Ascending aorta (tissue), 2 donors: ENCODE results near the gene MAPK1IP1L. TPM values are rescaled to one million over a fixed set of nuclear protein-coding genes. Genes with fewer than 3 reads are reported as not detected.

Experiments used
- DNase-seq, 2 donors: peaks; one replicate each; pipeline ENCODE4 v3.0.0-alpha.2; 2019; ENCODE audit warnings: low spot score in 2 of 2
- H3K27ac ChIP-seq, 2 donors: fragments of 200-600 bp; sonication (generic); one replicate each; pipeline ENCODE4 v1.5.1; 2016 to 2017; ENCODE audit warnings: mild to moderate bottlenecking in 1 of 2
- H3K27me3 ChIP-seq: fragments of 200-600 bp; sonication (generic); one replicate; pipeline ENCODE4 v1.5.1; 2017
- H3K36me3 ChIP-seq, 2 donors: fragments of 200-600 bp; sonication (generic); one replicate each; pipeline ENCODE4 v1.5.1; 2016
- H3K4me1 ChIP-seq, 2 donors: fragments of 200-600 bp; sonication (generic); one replicate each; pipeline ENCODE4 v1.5.1; 2016 to 2017; ENCODE audit warnings: mild to moderate bottlenecking in 1 of 2
- H3K4me3 ChIP-seq, 2 donors: fragments of 200-600 bp; sonication (generic); one replicate each; pipeline ENCODE4 v1.5.1; 2016 to 2017; ENCODE audit warnings: mild to moderate bottlenecking in 1 of 2
- H3K9me3 ChIP-seq, 2 donors: fragments of 200-600 bp; sonication (generic); one replicate each; pipeline ENCODE4 v1.5.1; 2016
- CTCF ChIP-seq, 3 experiments: fragments of 200-600 bp in 2 of 3; fragments of 450-650 bp in 1 of 3; sonication (generic) in 2 of 3; IDR thresholded peaks; one replicate each; pipeline ENCODE4 v1.5.1; 2016 to 2019; ENCODE audit warnings: antibody characterized with exemption in 3 of 3, mild to moderate bottlenecking in 1 of 3, moderate library complexity in 1 of 3
- intact Hi-C: fragments of 100-400 bp; cut with DNase I; formaldehyde crosslinking; loops from one replicate; pipeline ENCODE4 v1.15.1; 2023
- total RNA-seq: library from RNA; depleted of rRNA; stranded (reverse); fragments of >200 nt; gene quantifications from one replicate; pipeline ENCODE4 v1.1.0, GENCODE V29; 2016

The MAPK1IP1L gene
- total RNA-seq, 1 donor from 2014 or later, result 51.8 TPM

GRCh38 chr14:55099756-55100155 lies 48.3 kb downstream of the MAPK1IP1L start:
- no peaks in the 10 kb centered on the region for H3K9me3 ChIP-seq
- no peaks in the 10 kb centered on the region for H3K36me3 ChIP-seq
- peak overlapping the region; percentile 42 to 56 for H3K27ac ChIP-seq
- intact Hi-C loops, result loop anchor here (2.0 to 5.0 kb wide), 2 partner anchors 37 to 47 kb away; partner anchors contain the start of gene MAPK1IP1L
- no peaks in the 10 kb centered on the region for H3K27me3 ChIP-seq
- no peak for TF ChIP-seq CTCF (IDR thresholded peaks at IDR 0.05)
- no peak overlapping the region for H3K4me3 ChIP-seq
- no peak for DNase-seq
- peaks cover 14 to 22% of the 10 kb centered on the region in 2 donors for H3K4me1 ChIP-seq

DNA sequence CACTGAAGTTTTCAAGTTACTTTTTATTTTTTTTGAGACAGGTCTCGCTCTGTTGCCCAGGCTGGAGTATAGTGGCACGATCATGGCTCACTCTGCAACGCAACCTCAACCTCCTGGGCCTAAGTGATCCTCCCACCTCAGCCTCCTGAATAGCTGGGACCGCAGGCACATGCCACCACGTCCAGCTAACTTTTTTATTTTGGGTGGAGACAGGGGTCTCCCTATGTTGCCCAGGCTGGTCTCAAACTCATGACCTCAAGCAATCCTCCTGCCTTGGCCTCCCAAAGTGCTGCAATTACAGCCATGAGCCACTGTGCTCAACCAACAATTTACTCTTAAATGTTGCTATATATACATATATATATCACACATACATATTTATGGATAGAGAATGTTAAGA lies 50.3 kb downstream of the MAPK1IP1L start:
- H3K27ac ChIP-seq, result peak overlapping the region; percentile 73 to 84
- intact Hi-C loops, result loop anchor here (2.0 to 5.0 kb wide), 2 partner anchors 29 to 49 kb away; partner anchors contain the start of gene MAPK1IP1L
- no peaks in the 10 kb centered on the region for H3K9me3 ChIP-seq
- no peaks in the 10 kb centered on the region for H3K27me3 ChIP-seq
- no peaks in the 10 kb centered on the region for H3K36me3 ChIP-seq
- no peak overlapping the region for H3K4me3 ChIP-seq
- no peak for TF ChIP-seq CTCF (IDR thresholded peaks at IDR 0.05)
- peaks cover 14 to 26% of the 10 kb centered on the region in 2 donors for H3K4me1 ChIP-seq
- DNase-seq, result no peak

DNA sequence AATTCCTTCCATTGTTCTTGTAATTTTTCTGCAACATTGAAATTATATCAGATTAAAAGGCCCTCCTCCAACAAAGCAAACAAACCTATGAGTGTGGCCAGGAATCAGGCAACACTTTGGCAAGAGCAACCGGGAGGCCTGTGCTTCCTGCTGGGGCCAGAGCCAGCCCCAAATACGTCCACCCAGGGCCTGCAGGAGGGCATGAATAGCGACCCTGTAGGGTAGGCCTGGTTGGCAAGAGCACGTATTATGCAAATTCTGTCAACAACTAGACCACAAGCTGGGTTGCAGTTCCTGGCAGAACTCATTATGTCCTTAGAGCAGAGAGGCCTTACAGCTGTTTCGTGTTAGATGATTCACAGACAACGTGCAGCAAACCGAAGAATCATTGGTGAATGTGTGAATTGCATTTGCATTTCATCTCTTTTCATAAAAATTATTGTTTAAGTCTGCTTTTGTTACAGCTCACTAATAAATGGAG lies 50.7 kb downstream of the MAPK1IP1L start:
- H3K4me3 ChIP-seq, result no peak overlapping the region
- H3K4me1 ChIP-seq, result peaks cover 18 to 30% of the 10 kb centered on the region in 2 donors
- TF ChIP-seq CTCF (IDR thresholded peaks at IDR 0.05), result no peak
- H3K27ac ChIP-seq, result peak overlapping the region; percentile 73 to 84
- intact Hi-C loops, result loop anchor here (2.0 to 5.0 kb wide), 2 partner anchors 29 to 50 kb away; partner anchors contain the start of gene MAPK1IP1L
- no peaks in the 10 kb centered on the region for H3K27me3 ChIP-seq
- H3K9me3 ChIP-seq, result no peaks in the 10 kb centered on the region
- H3K36me3 ChIP-seq, result no peaks in the 10 kb centered on the region
- peak; percentile 53 to 86 for DNase-seq

- no peaks in the 10 kb centered on the region for H3K36me3 ChIP-seq
- no peak for TF ChIP-seq CTCF (IDR thresholded peaks at IDR 0.05)
- H3K4me1 ChIP-seq, result peaks cover 21 to 38% of the 10 kb centered on the region in 2 donors
- H3K27ac ChIP-seq, result peak overlapping the region; percentile 73 to 84
- peak in 1 of 2 donors; percentile 83 for DNase-seq
- H3K27me3 ChIP-seq, result no peaks in the 10 kb centered on the region
- intact Hi-C loops, result loop anchor here (2.0 to 5.0 kb wide), 2 partner anchors 30 to 51 kb away; partner anchors contain the start of gene MAPK1IP1L
- H3K9me3 ChIP-seq, result no peaks in the 10 kb centered on the region
- H3K4me3 ChIP-seq, result no peak overlapping the region
These were observed 51.7 kb downstream of the MAPK1IP1L start for GRCh38 chr14:55103005-55103640.

DNA sequence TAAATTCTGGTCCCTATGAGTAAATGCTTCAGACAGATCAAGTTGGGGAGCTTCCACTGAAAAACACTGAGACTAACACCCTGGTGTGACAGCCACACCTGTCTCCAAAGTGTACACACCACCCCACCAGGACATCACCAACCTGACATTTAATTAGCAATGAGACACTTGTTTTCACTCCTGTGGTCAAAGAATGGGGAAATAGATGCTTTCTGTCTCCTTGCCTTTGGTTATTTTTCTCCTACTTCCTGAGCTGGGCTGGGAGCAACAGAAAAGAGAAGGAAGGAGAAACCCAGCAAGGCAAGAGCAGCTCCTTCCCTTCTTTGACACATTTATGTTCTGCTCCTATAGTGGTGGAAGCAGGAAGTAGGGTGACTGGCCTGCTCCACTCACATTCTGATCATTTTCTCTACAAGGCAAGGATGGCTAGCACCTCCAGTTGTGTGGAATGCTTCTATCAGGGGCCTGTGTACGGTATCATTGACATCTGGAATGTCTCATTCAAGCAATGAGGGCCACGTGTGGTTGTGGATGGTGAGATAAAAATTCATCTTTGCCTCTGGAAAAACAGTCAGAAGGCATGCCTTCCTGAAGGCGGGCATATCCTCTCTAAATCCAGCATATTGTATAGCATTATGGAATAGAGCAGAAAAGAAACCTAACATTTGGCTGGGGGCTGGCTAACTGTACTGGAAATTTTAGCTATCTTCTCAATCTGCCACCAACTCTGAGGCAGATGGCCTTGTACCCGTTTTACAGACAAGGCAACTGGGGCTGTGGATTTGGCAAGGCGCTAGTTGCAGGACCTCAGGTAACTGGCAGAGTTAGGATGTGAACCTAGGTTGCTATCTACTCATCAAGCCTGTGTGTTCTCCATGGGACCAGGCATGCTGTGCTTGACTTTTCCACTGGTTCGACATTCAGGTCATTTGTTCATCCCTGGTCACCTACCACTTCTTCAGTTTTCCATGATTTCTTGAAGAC lies 52.8 kb downstream of the MAPK1IP1L start:
- intact Hi-C loops, result loop anchor here (2.0 to 5.0 kb wide), 2 partner anchors 31 to 52 kb away; partner anchors contain the start of gene MAPK1IP1L
- DNase-seq, result no peak
- Histone ChIP-seq H3K4me1 (peaks cover 24 to 42% of the 10 kb centered on the region in 2 donors), H3K4me3 (no peak overlapping the region), H3K27ac (peak overlapping the region; percentile 73 to 84), H3K36me3 (no peaks in the 10 kb centered on the region), H3K9me3 (no peaks in the 10 kb centered on the region), H3K27me3 (no peaks in the 10 kb centered on the region)
- no peak for TF ChIP-seq CTCF (IDR thresholded peaks at IDR 0.05)
